Testis (tissue), 3 donors: ENCODE measurements around the gene UBA52. TPM values are rescaled to one million over a fixed set of nuclear protein-coding genes. Genes with fewer than 3 reads are reported as not detected.

Experiments used
- DNase-seq: peaks from one replicate; pipeline ENCODE4 v3.0.0-alpha.2; 2019
- H3K27ac ChIP-seq, 2 donors: fragments of 200-600 bp; sonication (generic); one replicate each; pipeline ENCODE4 v1.5.1; 2019
- H3K27me3 ChIP-seq: fragments of 200-600 bp; sonication (generic); one replicate; pipeline ENCODE4 v1.5.1; 2019
- H3K36me3 ChIP-seq: fragments of 200-600 bp; sonication (generic); one replicate; pipeline ENCODE4 v1.5.1; 2017; ENCODE audit warnings: low read depth; ENCODE audit errors: missing control alignments
- H3K4me1 ChIP-seq: fragments of 200-600 bp; sonication (generic); one replicate; pipeline ENCODE4 v1.5.1; 2019
- H3K4me3 ChIP-seq, 2 donors: fragments of 200-600 bp; sonication (generic); one replicate each; pipeline ENCODE4 v1.5.1; 2017 to 2019
- H3K9me3 ChIP-seq: fragments of 200-600 bp; sonication (generic); one replicate; pipeline ENCODE4 v1.5.1; 2017
- CTCF ChIP-seq, 3 experiments: fragments of 450-650 bp in 2 of 3; fragments of 200-600 bp in 1 of 3; sonication (generic) in 1 of 3; IDR thresholded peaks; one replicate each; pipeline ENCODE4 v1.5.1; 2016 to 2019; ENCODE audit warnings: antibody characterized with exemption in 3 of 3, mild to moderate bottlenecking in 2 of 3, moderate library complexity in 1 of 3
- POLR2A ChIP-seq: fragments of 450-650 bp; IDR thresholded peaks from one replicate; pipeline ENCODE4 v1.6.1; 2017; ENCODE audit warnings: antibody characterized with exemption, mild to moderate bottlenecking, moderate library complexity
- WGBS, 2 donors: methylation state at CpG; one replicate each; pipeline ENCODE4 v1.1.5; 2018; 5-methylcytosine and 5-hydroxymethylcytosine counted together
- intact Hi-C: fragments of 100-400 bp; cut with DNase I; formaldehyde crosslinking; loops from one replicate; pipeline ENCODE4 v1.15.1; 2023; ENCODE audit warnings: low total_unique reads
- polyA plus RNA-seq: library from polyadenylated mRNA; stranded (reverse); fragments of 350-450 nt; fragmentation: Illumina TruSeq; extraction: RNeasy Lipid Tissue Mini Kit (QIAGEN cat#74804); gene quantifications from one replicate; pipeline ENCODE4 v1.2.3, GENCODE V29; 2014; ENCODE audit warnings: low read depth, low replicate concordance; ENCODE audit not compliant: insufficient read depth
- total RNA-seq, 2 donors: library from RNA; depleted of rRNA; stranded (reverse); fragments of >200 nt; gene quantifications; one replicate each; pipeline ENCODE4 v1.2.3, GENCODE V29; 2016

The UBA52 gene
- total and polyA plus RNA-seq, 3 donors from 2014 or later: 475 to 1,038 (median 508) TPM

GRCh38 chr19:18526316-18526715 is 45.3 kb upstream of the UBA52 start:
- DNase-seq: no peak
- no peaks in the 10 kb centered on the region for H3K27me3 ChIP-seq
- peaks cover 3% of the 10 kb centered on the region for H3K4me1 ChIP-seq
- H3K27ac ChIP-seq: no peak overlapping the region
- intact Hi-C loops: no loop called here
- TF ChIP-seq POLR2A (no peak), CTCF (IDR thresholded peaks at IDR 0.05) (no peak)
- WGBS, 2 donors: 87 to 89% methylated on average over 9 of the region's 9 CpGs
- no peak overlapping the region for H3K4me3 ChIP-seq
- H3K9me3 ChIP-seq: no peaks in the 10 kb centered on the region
- H3K36me3 ChIP-seq: no peaks in the 10 kb centered on the region

DNA sequence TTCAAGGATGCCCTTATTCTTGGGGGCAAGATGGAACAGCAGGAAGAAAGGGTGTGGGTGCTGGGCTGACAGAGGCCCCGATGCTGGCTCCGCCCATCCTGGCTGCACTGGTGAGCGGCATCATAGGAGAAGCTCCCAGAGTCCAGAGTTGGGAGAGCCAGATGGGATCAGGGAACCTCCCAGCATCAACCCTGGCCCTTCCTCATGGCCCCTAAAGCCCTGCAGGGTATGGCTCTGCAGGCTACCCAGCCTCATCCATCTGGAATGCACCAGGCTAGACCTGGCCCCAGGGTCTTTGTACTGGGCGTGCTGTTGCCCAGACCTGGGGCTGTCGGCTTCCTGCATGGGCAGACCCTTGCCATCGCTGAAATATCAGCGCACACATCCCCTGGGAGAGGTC is 41.9 kb upstream of the UBA52 start:
- 81 to 87% methylated on average over 6 to 7 of the region's 7 CpGs for WGBS, 2 donors
- Histone ChIP-seq H3K4me1 (no peaks in the 10 kb centered on the region), H3K9me3 (no peaks in the 10 kb centered on the region), H3K27ac (no peak overlapping the region), H3K4me3 (no peak overlapping the region), H3K27me3 (no peaks in the 10 kb centered on the region), H3K36me3 (no peaks in the 10 kb centered on the region)
- DNase-seq: no peak
- TF ChIP-seq CTCF (IDR thresholded peaks at IDR 0.05) (no peak), POLR2A (no peak)
- intact Hi-C loops: no loop called here

- Histone ChIP-seq H3K4me1 (no peaks in the 10 kb centered on the region), H3K36me3 (no peaks in the 10 kb centered on the region), H3K27ac (no peak overlapping the region), H3K27me3 (no peaks in the 10 kb centered on the region), H3K9me3 (no peaks in the 10 kb centered on the region), H3K4me3 (no peak overlapping the region)
- 88 to 92% methylated on average over 9 of the region's 9 CpGs for WGBS, 2 donors
- TF ChIP-seq POLR2A: no peak
- TF ChIP-seq CTCF (IDR thresholded peaks at IDR 0.05): no peak
- intact Hi-C loops: no loop called here
- no peak for DNase-seq
Measured at GRCh38 chr19:18531485-18531884, 40.2 kb upstream of the UBA52 start.

- intact Hi-C loops: no loop called here
- Histone ChIP-seq H3K9me3 (no peaks in the 10 kb centered on the region), H3K4me1 (no peaks in the 10 kb centered on the region), H3K36me3 (no peaks in the 10 kb centered on the region), H3K27ac (no peak overlapping the region), H3K4me3 (no peak overlapping the region), H3K27me3 (no peaks in the 10 kb centered on the region)
- DNase-seq: no peak
- WGBS, 2 donors: 96 to 98% methylated on average over 8 to 22 of the region's 22 CpGs
- TF ChIP-seq CTCF (IDR thresholded peaks at IDR 0.05): no peak
- TF ChIP-seq POLR2A: no peak
Measured at GRCh38 chr19:18532168-18532890, 39.3 kb upstream of the UBA52 start.

DNA sequence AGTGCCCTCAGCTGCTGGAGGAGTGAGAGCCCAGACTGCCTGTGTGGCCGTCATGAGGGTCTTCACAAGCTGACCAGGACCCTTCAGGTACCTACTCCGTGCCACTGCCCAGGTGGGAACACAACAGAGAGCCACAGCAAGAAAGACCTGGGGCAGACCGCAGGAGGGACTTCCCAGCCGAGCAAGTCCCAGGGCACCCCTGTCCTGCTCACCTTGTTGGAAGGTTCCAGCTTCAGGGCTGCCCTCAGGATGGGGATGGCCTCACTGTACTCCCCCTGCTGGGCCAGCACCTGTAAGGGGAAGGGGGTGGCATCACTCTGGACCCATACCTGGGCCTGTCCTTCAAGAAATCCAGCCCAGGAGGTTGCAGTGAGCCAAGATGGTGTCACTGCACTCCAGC is 38.6 kb upstream of the UBA52 start:
- H3K9me3 ChIP-seq: no peaks in the 10 kb centered on the region
- no peak for DNase-seq
- intact Hi-C loops: no loop called here
- H3K36me3 ChIP-seq: no peaks in the 10 kb centered on the region
- no peak overlapping the region for H3K4me3 ChIP-seq
- no peaks in the 10 kb centered on the region for H3K27me3 ChIP-seq
- 100% methylated on average over 2 to 3 of the region's 4 CpGs for WGBS, 2 donors
- TF ChIP-seq POLR2A (no peak), CTCF (IDR thresholded peaks at IDR 0.05) (no peak)
- H3K4me1 ChIP-seq: no peaks in the 10 kb centered on the region
- H3K27ac ChIP-seq: no peak overlapping the region
